ENCODE data around the gene HLA-DMA. TPM values are rescaled to one million over a fixed set of nuclear protein-coding genes. Genes with fewer than 3 reads are reported as not detected.

The HLA-DMA gene
- total and polyA plus RNA-seq, 7 donors = 16.3 to 131 (median 22.2) TPM

Other genes starting within 250 kb of the HLA-DMA start
- gene HLA-DQA2, start 211.7 kb downstream of the HLA-DMA start, total RNA-seq = 1 to 10 TPM in 2 of 4 donors, under 1 TPM in 1, not detected in 1; 0.36 to 1.7 (median 1.2) TPM
- under 1 TPM in 1 of 3 donors, not detected in 2; 0.17 TPM for gene HLA-DQA2, start 211.7 kb downstream of the HLA-DMA start, polyA plus RNA-seq
- 1 to 10 TPM in 1 of 4 donors, under 1 TPM in 2, not detected in 1; 0.41 to 1.1 (median 0.49) TPM for gene HLA-DQB2, start 189.6 kb downstream of the HLA-DMA start, total RNA-seq
- gene HLA-DQB2, start 189.6 kb downstream of the HLA-DMA start, polyA plus RNA-seq = under 1 TPM in 2 of 3 donors, not detected in 1; 0.69 to 0.87 TPM
- 1 to 10 TPM in 1 of 4 donors, under 1 TPM in 1, not detected in 2; 0.68 to 1.8 TPM for gene HLA-DOB, start 136.1 kb downstream of the HLA-DMA start, total RNA-seq
- gene HLA-DOB, start 136.1 kb downstream of the HLA-DMA start, polyA plus RNA-seq = 10 to 100 TPM in 1 of 3 donors, 1 to 10 TPM in 2; 1.2 to 31.8 (median 1.6) TPM
- 1 to 10 TPM; 5.9 to 9.2 (median 7.2) TPM for gene TAP2, start 114.4 kb downstream of the HLA-DMA start, total RNA-seq
- gene TAP2, start 114.4 kb downstream of the HLA-DMA start, polyA plus RNA-seq = 10 to 100 TPM in 1 of 3 donors, 1 to 10 TPM in 2; 2.4 to 54.5 (median 3.0) TPM
- gene PSMB8, start 109.0 kb downstream of the HLA-DMA start, total RNA-seq = 10 to 100 TPM; 34.3 to 45.7 (median 40.7) TPM
- 100 to 1,000 TPM; 199 to 305 (median 286) TPM for gene PSMB8, start 109.0 kb downstream of the HLA-DMA start, polyA plus RNA-seq
- 10 to 100 TPM; 22.5 to 35.0 (median 24.6) TPM for gene TAP1, start 99.4 kb downstream of the HLA-DMA start, total RNA-seq
- 100 to 1,000 TPM in 1 of 3 donors, 10 to 100 TPM in 2; 11.4 to 211 (median 19.2) TPM for gene TAP1, start 99.4 kb downstream of the HLA-DMA start, polyA plus RNA-seq
- gene PSMB9, start 98.9 kb downstream of the HLA-DMA start, total RNA-seq = 10 to 100 TPM; 10.2 to 23.2 (median 13.8) TPM
- gene PSMB9, start 98.9 kb downstream of the HLA-DMA start, polyA plus RNA-seq = 100 to 1,000 TPM in 2 of 3 donors, 10 to 100 TPM in 1; 81.1 to 233 (median 129) TPM
- 10 to 100 TPM; 10.2 to 25.3 (median 11.5) TPM for gene HLA-DMB, start 12.1 kb downstream of the HLA-DMA start, total RNA-seq
- gene HLA-DMB, start 12.1 kb downstream of the HLA-DMA start, polyA plus RNA-seq = 100 to 1,000 TPM in 1 of 3 donors, 10 to 100 TPM in 2; 13.2 to 108 (median 90.5) TPM
- 100 to 1,000 TPM in 1 of 4 donors, 10 to 100 TPM in 3; 82.4 to 116 (median 87.7) TPM for gene BRD2, start 15.5 kb upstream of the HLA-DMA start, total RNA-seq
- 100 to 1,000 TPM in 1 of 3 donors, 10 to 100 TPM in 2; 60.6 to 135 (median 69.7) TPM for gene BRD2, start 15.5 kb upstream of the HLA-DMA start, polyA plus RNA-seq
- gene HLA-DOA, start 56.5 kb upstream of the HLA-DMA start, total RNA-seq = 1 to 10 TPM; 1.5 to 3.0 (median 2.3) TPM
- 10 to 100 TPM in 1 of 3 donors, 1 to 10 TPM in 2; 1.8 to 42.0 (median 6.5) TPM for gene HLA-DOA, start 56.5 kb upstream of the HLA-DMA start, polyA plus RNA-seq
- 10 to 100 TPM; 29.9 to 64.3 (median 46.2) TPM for gene HLA-DPA1, start 120.6 kb upstream of the HLA-DMA start, total RNA-seq
- 100 to 1,000 TPM in 2 of 3 donors, 10 to 100 TPM in 1; 49.2 to 210 (median 197) TPM for gene HLA-DPA1, start 120.6 kb upstream of the HLA-DMA start, polyA plus RNA-seq
- 10 to 100 TPM; 39.2 to 62.4 (median 42.0) TPM for gene HLA-DPB1, start 122.9 kb upstream of the HLA-DMA start, total RNA-seq
- gene HLA-DPB1, start 122.9 kb upstream of the HLA-DMA start, polyA plus RNA-seq = 100 to 1,000 TPM in 2 of 3 donors, 10 to 100 TPM in 1; 90.7 to 359 (median 180) TPM
- gene COL11A2, start 239.4 kb upstream of the HLA-DMA start, total RNA-seq = 1 to 10 TPM in 1 of 4 donors, under 1 TPM in 2, not detected in 1; 0.16 to 1.4 (median 0.41) TPM
- gene COL11A2, start 239.4 kb upstream of the HLA-DMA start, polyA plus RNA-seq = under 1 TPM in 1 of 3 donors, not detected in 2; 0.60 TPM
- gene RXRB, start 247.6 kb upstream of the HLA-DMA start, total RNA-seq = 10 to 100 TPM; 27.8 to 32.4 (median 30.4) TPM
- 10 to 100 TPM; 15.6 to 33.2 (median 16.2) TPM for gene RXRB, start 247.6 kb upstream of the HLA-DMA start, polyA plus RNA-seq
- gene SLC39A7, start 247.8 kb upstream of the HLA-DMA start, total RNA-seq = 10 to 100 TPM; 48.7 to 52.1 (median 49.8) TPM
- gene SLC39A7, start 247.8 kb upstream of the HLA-DMA start, polyA plus RNA-seq = 100 to 1,000 TPM in 1 of 3 donors, 10 to 100 TPM in 2; 31.2 to 189 (median 31.2) TPM

Measured in sigmoid colon (tissue), 7 donors.